Progenitor cell of endocrine pancreas (in vitro differentiated cells): ENCODE measurements around the gene GP1BA. TPM values are rescaled to one million over a fixed set of nuclear protein-coding genes. Genes with fewer than 3 reads are reported as not detected.

Experiments used
- microRNA-seq: library from miRNA; unstranded; fragments of <30 nt; microRNA quantifications from one replicate; pipeline ENCODE4 v1.1.0, GENCODE V29; 2020; ENCODE audit warnings: borderline number of aligned reads; ENCODE audit not compliant: unreplicated experiment
- total RNA-seq: library from RNA; stranded (reverse); gene quantifications from 2 replicates; pipeline ENCODE4 v1.2.1, GENCODE V29; 2021

GP1BA gene
- total RNA-seq, 1 donor from 2014 or later, result not detected

Small RNAs within 50 kb of the gene (microRNA-seq; reads per million reads assigned to microRNA genes)
- gene MIR6864 (not detected), gene MIR6865 (not detected)

Other genes starting within 250 kb of the GP1BA start
- gene PELP1, start 228.1 kb upstream of the GP1BA start, total RNA-seq, result 95.2 and 103 TPM in 2 replicates
- gene ARRB2, start 221.6 kb upstream of the GP1BA start, total RNA-seq, result 52.6 and 53.8 TPM in 2 replicates
- 19.6 and 22.4 TPM in 2 replicates for gene MED11, start 200.8 kb upstream of the GP1BA start, total RNA-seq
- gene ZMYND15, start 192.4 kb upstream of the GP1BA start, total RNA-seq, result 0.18 and 0.22 TPM in 2 replicates
- 4.0 and 4.3 TPM in 2 replicates for gene CXCL16, start 192.3 kb upstream of the GP1BA start, total RNA-seq
- gene TM4SF5, start 160.4 kb upstream of the GP1BA start, total RNA-seq, result 0.44 and 0.57 TPM in 2 replicates
- gene VMO1, start 145.9 kb upstream of the GP1BA start, total RNA-seq, result 1.3 and 2.0 TPM in 2 replicates
- 4.0 and 4.1 TPM in 2 replicates for gene GLTPD2, start 143.3 kb upstream of the GP1BA start, total RNA-seq
- 126 and 137 TPM in 2 replicates for gene PSMB6, start 136.1 kb upstream of the GP1BA start, total RNA-seq
- 80.3 and 81.0 TPM in 2 replicates for gene PLD2, start 125.1 kb upstream of the GP1BA start, total RNA-seq
- 139 and 145 TPM in 2 replicates for gene MINK1, start 98.9 kb upstream of the GP1BA start, total RNA-seq
- gene C17orf107, start 32.7 kb upstream of the GP1BA start, total RNA-seq, result 3.6 and 3.7 TPM in 2 replicates
- 0.31 and 0.36 TPM in 2 replicates for gene CHRNE, start 29.2 kb upstream of the GP1BA start, total RNA-seq
- gene SLC25A11, start 7.8 kb downstream of the GP1BA start, total RNA-seq, result 46.8 and 47.4 TPM in 2 replicates
- gene RNF167, start 8.0 kb downstream of the GP1BA start, total RNA-seq, result 97.4 and 106 TPM in 2 replicates
- 372 and 404 TPM in 2 replicates for gene PFN1, start 16.3 kb downstream of the GP1BA start, total RNA-seq
- gene ENO3, start 18.8 kb downstream of the GP1BA start, total RNA-seq, result 23.4 and 25.8 TPM in 2 replicates
- 70.3 and 71.4 TPM in 2 replicates for gene SPAG7, start 35.5 kb downstream of the GP1BA start, total RNA-seq
- 34.1 and 34.2 TPM in 2 replicates for gene CAMTA2, start 55.4 kb downstream of the GP1BA start, total RNA-seq
- 2.8 and 3.3 TPM in 2 replicates for gene INCA1, start 65.2 kb downstream of the GP1BA start, total RNA-seq
- 104 and 111 TPM in 2 replicates for gene KIF1C, start 65.7 kb downstream of the GP1BA start, total RNA-seq
- gene SLC52A1, start 103.1 kb downstream of the GP1BA start, total RNA-seq, result not detected in 2 replicates
- gene ZFP3, start 146.2 kb downstream of the GP1BA start, total RNA-seq, result 0.98 and 1.3 TPM in 2 replicates
- 51.1 and 56.3 TPM in 2 replicates for gene ZNF232, start 179.6 kb downstream of the GP1BA start, total RNA-seq
- gene USP6, start 183.8 kb downstream of the GP1BA start, total RNA-seq, result 0.80 and 0.84 TPM in 2 replicates